Measurements from ENCODE around the gene PLCB1. TPM values are rescaled to one million over a fixed set of nuclear protein-coding genes. Genes with fewer than 3 reads are reported as not detected.

Gene PLCB1
- total RNA-seq, 1 donor, result 46.5 TPM

- DNase-seq (ENCODE audit: low read depth), result no peak
- no peak overlapping the region for H3K4me3 ChIP-seq (ENCODE audit: low read depth, low read length)
- TF ChIP-seq CTCF (IDR thresholded peaks at IDR 0.05; ENCODE audit: insufficient read depth, low read length), result no peak
Observed at GRCh38 chr20:8401556-8401955, 269.5 kb downstream of the PLCB1 start.

GRCh38 chr20:8402798-8403197 lies 270.7 kb downstream of the PLCB1 start:
- DNase-seq (ENCODE audit: low read depth), result no peak
- no peak overlapping the region for H3K4me3 ChIP-seq (ENCODE audit: low read depth, low read length)
- TF ChIP-seq CTCF (IDR thresholded peaks at IDR 0.05; ENCODE audit: insufficient read depth, low read length), result no peak

GRCh38 chr20:8404912-8405635 lies 273.0 kb downstream of the PLCB1 start:
- no peak for TF ChIP-seq CTCF (IDR thresholded peaks at IDR 0.05; ENCODE audit: insufficient read depth, low read length)
- H3K4me3 ChIP-seq (ENCODE audit: low read depth, low read length), result no peak overlapping the region
- DNase-seq (ENCODE audit: low read depth), result no peak

- TF ChIP-seq CTCF (IDR thresholded peaks at IDR 0.05; ENCODE audit: insufficient read depth, low read length), result no peak
- DNase-seq (ENCODE audit: low read depth), result no peak
- no peak overlapping the region for H3K4me3 ChIP-seq (ENCODE audit: low read depth, low read length)
Observed at GRCh38 chr20:8406391-8406790, 274.3 kb downstream of the PLCB1 start.

DNA sequence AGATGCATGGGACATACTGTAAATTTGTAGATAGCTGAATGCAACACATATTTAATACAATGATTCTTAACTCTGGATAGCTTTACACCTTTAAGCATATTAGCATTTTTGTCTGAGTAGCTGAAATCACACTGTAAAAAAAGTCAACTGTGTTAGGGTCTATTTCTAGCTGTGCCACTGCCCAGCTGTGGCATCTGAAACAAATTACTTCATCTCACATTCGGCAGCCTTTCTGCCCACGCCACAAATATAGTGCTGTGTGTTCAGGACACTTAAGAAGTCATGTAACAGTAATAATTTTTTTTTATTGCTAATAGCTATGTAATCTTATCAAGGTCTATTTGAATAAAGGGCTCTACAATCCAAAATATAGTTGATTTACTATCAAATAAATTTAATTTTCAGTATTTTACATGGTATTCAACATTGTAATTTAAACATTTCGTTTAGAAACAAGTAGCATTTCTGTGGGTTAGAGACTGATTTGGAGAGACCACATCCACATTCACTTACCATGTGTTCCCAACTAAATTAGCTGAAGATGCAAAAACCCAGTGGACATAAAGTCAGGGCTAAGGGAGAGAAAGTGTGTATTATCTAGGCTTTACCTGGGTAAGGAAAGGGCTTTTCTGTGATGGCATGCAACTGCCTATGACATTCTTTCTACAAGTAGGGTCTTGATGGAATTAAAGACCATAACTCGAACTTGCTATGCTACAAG lies 276.7 kb downstream of the PLCB1 start:
- TF ChIP-seq CTCF (IDR thresholded peaks at IDR 0.05; ENCODE audit: insufficient read depth, low read length), result no peak
- H3K4me3 ChIP-seq (ENCODE audit: low read depth, low read length), result no peak overlapping the region
- no peak for DNase-seq (ENCODE audit: low read depth)

DNA sequence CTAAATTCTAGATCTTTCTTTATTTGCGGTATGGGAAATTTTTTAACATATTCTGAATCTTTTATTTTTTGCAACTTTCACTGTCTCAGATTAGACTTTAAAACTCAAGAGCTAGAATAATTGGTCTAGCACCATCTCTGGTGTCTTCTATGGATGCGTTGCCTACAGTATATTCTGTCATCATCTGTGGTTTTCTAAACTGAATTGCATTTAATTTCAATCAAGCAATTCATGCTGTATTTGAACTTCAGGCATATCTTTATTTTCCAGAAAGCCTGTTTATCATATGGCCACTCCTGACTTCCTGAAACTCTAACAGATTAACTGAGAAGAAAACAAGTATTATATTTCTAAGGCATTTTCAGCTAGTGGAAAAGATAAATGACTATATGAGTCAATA lies 281.6 kb downstream of the PLCB1 start:
- no peak for TF ChIP-seq CTCF (IDR thresholded peaks at IDR 0.05; ENCODE audit: insufficient read depth, low read length)
- no peak for DNase-seq (ENCODE audit: low read depth)
- no peak overlapping the region for H3K4me3 ChIP-seq (ENCODE audit: low read depth, low read length)
